MCF 10A (cell line): ENCODE results near the gene P3H2. TPM values are rescaled to one million over a fixed set of nuclear protein-coding genes. Genes with fewer than 3 reads are reported as not detected.

Experiments
- BruUV-seq: library from RNA; stranded (reverse); fragments of 400-500 nt; replicated peaks from 2 replicates; lab custom pipeline; 2021; lab: Mats Ljungman, UMichigan
- CTCF ChIA-PET: fragments of 300-600 bp; sonication (Branson Sonifier 250); formaldehyde crosslinking; extraction: SDS; loops from one replicate; lab custom pipeline; 2021; ENCODE audit warnings: antibody characterized with exemption, inconsistent platforms; lab: Yijun Ruan, JAX
- POLR2A ChIA-PET: fragments of 300-600, 350-650 bp; sonication (Branson Sonifier 250); formaldehyde crosslinking; extraction: SDS; loops from one replicate; lab custom pipeline; 2020; ENCODE audit warnings: antibody characterized with exemption, inconsistent platforms; lab: Yijun Ruan, JAX
- DNase-seq: peaks from one replicate; pipeline ENCODE4 v3.0.0-alpha.2; 2018; ENCODE audit not compliant: unreplicated experiment
- H3K27ac Mint-ChIP-seq: one replicate; pipeline ENCODE4 v1.8.0; 2022; ENCODE audit warnings: mild to moderate bottlenecking, low read depth, mixed read lengths; ENCODE audit not compliant: unreplicated experiment
- H3K27me3 Mint-ChIP-seq: one replicate; pipeline ENCODE4 v1.8.0; 2022; ENCODE audit warnings: mixed read lengths; ENCODE audit not compliant: insufficient read depth, unreplicated experiment
- H3K36me3 Mint-ChIP-seq: one replicate; pipeline ENCODE4 v1.8.0; 2022; ENCODE audit warnings: mild to moderate bottlenecking, moderate library complexity, mixed read lengths; ENCODE audit not compliant: insufficient read depth, unreplicated experiment
- H3K4me1 Mint-ChIP-seq: one replicate; pipeline ENCODE4 v1.8.0; 2022; ENCODE audit warnings: mixed read lengths; ENCODE audit not compliant: insufficient read depth, unreplicated experiment
- H3K4me3 Mint-ChIP-seq: one replicate; pipeline ENCODE4 v1.8.0; 2022; ENCODE audit warnings: mild to moderate bottlenecking, moderate library complexity, mixed read lengths; ENCODE audit not compliant: unreplicated experiment
- H3K9me3 Mint-ChIP-seq: one replicate; pipeline ENCODE4 v1.8.0; 2022; ENCODE audit warnings: mixed read lengths; ENCODE audit not compliant: unreplicated experiment
- intact Hi-C: fragments of 100-400 bp; cut with micrococcal nuclease; formaldehyde crosslinking; loops from 2 replicates; pipeline ENCODE4 v1.14.1; 2022
- total RNA-seq: library from RNA; stranded (reverse); gene quantifications from 2 replicates; pipeline ENCODE4 v1.2.3, GENCODE V29; 2022
- TF ChIP-seq, protein P1 (sequence below): fragments of 200-600 bp; IDR thresholded peaks from one replicate; pipeline ENCODE4 v1.8.0; 2022; ENCODE audit warnings: antibody characterized with exemption, mild to moderate bottlenecking; ENCODE audit not compliant: unreplicated experiment

The P3H2 gene
- total RNA-seq, 1 experiment from 2014 or later = 60.2 TPM

GRCh38 chr3:190055773-190056172, 64.9 kb downstream of the P3H2 start:
- no peak overlapping the region for H3K27ac Mint-ChIP-seq
- no peaks in the 10 kb centered on the region for H3K9me3 Mint-ChIP-seq
- DNase-seq = no peak

GRCh38 chr3:190053919-190054672, 66.6 kb downstream of the P3H2 start:
- DNase-seq = peak; percentile 42
- Mint-ChIP-seq H3K27me3 (no peaks in the 10 kb centered on the region), H3K27ac (peak overlapping the region; percentile 75), H3K36me3 (no peaks in the 10 kb centered on the region), H3K4me1 (peaks cover 28% of the 10 kb centered on the region), H3K4me3 (no peak overlapping the region), H3K9me3 (no peaks in the 10 kb centered on the region)
- ChIA-PET CTCF (interaction anchor here (0.9 to 2.5 kb wide), 5 partner anchors 66 to 704 kb away, joined by 3 to 9 read pairs (median 3); partner anchors contain the start of gene P3H2), POLR2A (interaction anchor here (0.7 to 3.4 kb wide), 6 partner anchors 10 to 66 kb away, joined by 3 to 17 read pairs (median 6); partner anchors contain the start of gene P3H2)
- TF ChIP-seq, protein P1, sequence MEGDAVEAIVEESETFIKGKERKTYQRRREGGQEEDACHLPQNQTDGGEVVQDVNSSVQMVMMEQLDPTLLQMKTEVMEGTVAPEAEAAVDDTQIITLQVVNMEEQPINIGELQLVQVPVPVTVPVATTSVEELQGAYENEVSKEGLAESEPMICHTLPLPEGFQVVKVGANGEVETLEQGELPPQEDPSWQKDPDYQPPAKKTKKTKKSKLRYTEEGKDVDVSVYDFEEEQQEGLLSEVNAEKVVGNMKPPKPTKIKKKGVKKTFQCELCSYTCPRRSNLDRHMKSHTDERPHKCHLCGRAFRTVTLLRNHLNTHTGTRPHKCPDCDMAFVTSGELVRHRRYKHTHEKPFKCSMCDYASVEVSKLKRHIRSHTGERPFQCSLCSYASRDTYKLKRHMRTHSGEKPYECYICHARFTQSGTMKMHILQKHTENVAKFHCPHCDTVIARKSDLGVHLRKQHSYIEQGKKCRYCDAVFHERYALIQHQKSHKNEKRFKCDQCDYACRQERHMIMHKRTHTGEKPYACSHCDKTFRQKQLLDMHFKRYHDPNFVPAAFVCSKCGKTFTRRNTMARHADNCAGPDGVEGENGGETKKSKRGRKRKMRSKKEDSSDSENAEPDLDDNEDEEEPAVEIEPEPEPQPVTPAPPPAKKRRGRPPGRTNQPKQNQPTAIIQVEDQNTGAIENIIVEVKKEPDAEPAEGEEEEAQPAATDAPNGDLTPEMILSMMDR = peak; percentile 21
- BruUV-seq = no TSS peak
- intact Hi-C loops = no loop called here

More at GRCh38 chr3:190055773-190056172, 64.9 kb downstream of the P3H2 start:
- Mint-ChIP-seq H3K36me3 (no peaks in the 10 kb centered on the region), H3K27me3 (no peaks in the 10 kb centered on the region), H3K4me1 (peaks cover 16% of the 10 kb centered on the region), H3K4me3 (no peak overlapping the region)
- CTCF ChIA-PET = interaction anchor here (0.7 to 2.5 kb wide), 2 partner anchors 11 to 64 kb away, joined by 3 to 9 read pairs; partner anchors contain the start of gene P3H2
- TF ChIP-seq, protein P1 = no peak
- intact Hi-C loops = no loop called here
- POLR2A ChIA-PET = interaction anchor here (0.6 to 3.4 kb wide), 7 partner anchors 9 to 755 kb away, joined by 3 to 10 read pairs (median 3); no protein-coding TSS in a partner anchor
- no TSS peak for BruUV-seq

- TF ChIP-seq, protein P1 = no peak
- DNase-seq = no peak
- intact Hi-C loops = no loop called here
- Mint-ChIP-seq H3K27ac (no peak overlapping the region), H3K4me1 (peaks cover 33% of the 10 kb centered on the region), H3K9me3 (no peaks in the 10 kb centered on the region), H3K27me3 (no peaks in the 10 kb centered on the region), H3K4me3 (no peak overlapping the region), H3K36me3 (no peaks in the 10 kb centered on the region)
- ChIA-PET CTCF (interaction anchor here (1.0 to 2.5 kb wide), 2 partner anchors 11 to 58 kb away, joined by 3 to 7 read pairs; no protein-coding TSS in a partner anchor), POLR2A (interaction anchor here (0.6 to 4.2 kb wide), 9 partner anchors 12 to 216 kb away, joined by 3 to 47 read pairs (median 5); partner anchors contain the start of gene P3H2)
- BruUV-seq = no TSS peak
Observed at GRCh38 chr3:190051641-190052040, 69.1 kb downstream of the P3H2 start.

DNA sequence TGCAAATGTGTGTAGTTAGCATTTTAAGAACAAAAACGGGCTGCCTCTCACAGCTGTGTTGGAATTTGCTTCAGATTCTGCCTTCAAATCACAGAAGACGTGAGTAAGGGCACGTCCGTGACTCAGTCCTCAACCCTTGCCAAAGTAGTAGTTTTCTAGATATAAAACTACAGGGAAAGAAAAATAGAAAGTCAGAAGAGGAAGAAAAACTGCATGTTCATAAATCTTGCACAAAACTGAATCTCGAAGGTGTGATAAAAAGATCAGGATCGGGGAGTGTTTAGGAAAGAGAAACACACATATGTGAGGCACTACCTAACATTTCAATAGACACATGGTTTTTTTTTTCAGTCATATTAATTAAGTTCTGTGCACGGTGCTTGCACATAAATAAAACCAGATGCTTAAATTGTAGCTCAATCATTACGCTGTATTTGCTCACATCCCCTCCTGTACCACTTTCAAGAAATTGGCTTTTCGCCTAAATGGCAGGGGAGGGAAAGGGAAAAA, 71.7 kb downstream of the P3H2 start:
- POLR2A ChIA-PET = interaction anchor here (0.7 to 4.2 kb wide), 18 partner anchors 10 to 296 kb away, joined by 3 to 47 read pairs (median 4); partner anchors contain the start of gene P3H2
- TF ChIP-seq, protein P1 = no peak
- peak overlapping the region; percentile 67 for H3K4me3 Mint-ChIP-seq

More for the DNA sequence above, 71.7 kb downstream of the P3H2 start:
- intact Hi-C loops = no loop called here
- Mint-ChIP-seq H3K4me1 (peaks cover 32% of the 10 kb centered on the region), H3K9me3 (no peaks in the 10 kb centered on the region), H3K36me3 (peaks cover 6% of the 10 kb centered on the region), H3K27ac (peak overlapping the region; percentile 77), H3K27me3 (no peaks in the 10 kb centered on the region)
- CTCF ChIA-PET = interaction anchor here (0.5 to 3.1 kb wide), 9 partner anchors 9 to 949 kb away, joined by 3 to 20 read pairs (median 4); partner anchors contain the start of gene P3H2
- BruUV-seq = no TSS peak
- peak; percentile 49 for DNase-seq
